Hindlimb muscle (tissue), 1 donor: ENCODE results near the gene EIF3D. TPM values are rescaled to one million over a fixed set of nuclear protein-coding genes. Genes with fewer than 3 reads are reported as not detected.
"Not testable (repeated sequence)": the region's sequence is repeated elsewhere in the genome, so short reads cannot be mapped to it uniquely, and the experiment has no call there.

Experiments used
- DNase-seq: peaks from one replicate; pipeline ENCODE4 v3.0.0-alpha.2; 2013
- polyA plus RNA-seq: library from polyadenylated mRNA; unstranded; fragments of 120-200 nt; gene quantifications from one replicate; pipeline ENCODE4 v1.2.1, GENCODE V29; 2013; ENCODE audit not compliant: insufficient read length

Gene EIF3D
- polyA plus RNA-seq, 1 donor = 184 TPM

DNA sequence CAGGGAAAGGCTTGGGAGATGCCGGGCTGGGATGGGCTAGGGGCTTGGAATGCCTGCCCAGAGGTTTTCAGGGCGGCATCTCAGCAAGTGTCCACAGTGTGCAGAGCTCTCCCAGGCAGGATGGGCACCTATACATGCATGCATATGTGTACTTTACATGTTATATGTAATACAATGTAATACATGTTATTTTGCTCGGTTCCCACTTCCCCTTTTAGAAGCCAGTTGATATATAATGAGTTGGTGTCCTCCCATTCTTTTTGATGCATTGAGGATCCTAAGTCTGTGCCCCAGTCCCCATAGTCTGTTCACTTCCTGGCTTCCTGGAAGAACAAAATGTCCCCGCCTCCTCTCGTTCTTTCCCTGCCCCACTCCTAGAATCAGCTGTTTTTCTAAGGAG is 20.1 kb upstream of the EIF3D start:
- no peak for DNase-seq

GRCh38 chr22:36548606-36549005 is 19.6 kb upstream of the EIF3D start:
- DNase-seq = no peak

DNA sequence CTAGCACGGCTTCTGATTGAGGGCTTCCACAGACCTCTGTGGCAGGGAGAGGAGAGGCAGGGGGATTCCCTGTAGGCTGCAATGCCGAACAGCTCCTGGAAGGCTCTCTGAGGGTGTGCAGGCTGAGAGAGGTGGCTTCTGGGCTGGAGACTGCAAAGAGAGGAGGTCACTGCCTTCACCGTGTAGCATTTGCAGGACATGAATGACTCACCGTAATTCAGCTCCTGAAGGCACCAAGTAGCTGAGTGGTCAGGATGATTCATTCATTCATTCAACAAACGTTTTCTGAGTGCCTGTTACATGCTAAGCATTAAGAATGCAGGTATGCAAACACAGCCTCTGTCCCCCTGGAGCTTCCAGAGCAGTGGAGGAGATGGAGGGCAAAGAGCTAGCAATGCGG is 18.0 kb upstream of the EIF3D start:
- no peak for DNase-seq

DNA sequence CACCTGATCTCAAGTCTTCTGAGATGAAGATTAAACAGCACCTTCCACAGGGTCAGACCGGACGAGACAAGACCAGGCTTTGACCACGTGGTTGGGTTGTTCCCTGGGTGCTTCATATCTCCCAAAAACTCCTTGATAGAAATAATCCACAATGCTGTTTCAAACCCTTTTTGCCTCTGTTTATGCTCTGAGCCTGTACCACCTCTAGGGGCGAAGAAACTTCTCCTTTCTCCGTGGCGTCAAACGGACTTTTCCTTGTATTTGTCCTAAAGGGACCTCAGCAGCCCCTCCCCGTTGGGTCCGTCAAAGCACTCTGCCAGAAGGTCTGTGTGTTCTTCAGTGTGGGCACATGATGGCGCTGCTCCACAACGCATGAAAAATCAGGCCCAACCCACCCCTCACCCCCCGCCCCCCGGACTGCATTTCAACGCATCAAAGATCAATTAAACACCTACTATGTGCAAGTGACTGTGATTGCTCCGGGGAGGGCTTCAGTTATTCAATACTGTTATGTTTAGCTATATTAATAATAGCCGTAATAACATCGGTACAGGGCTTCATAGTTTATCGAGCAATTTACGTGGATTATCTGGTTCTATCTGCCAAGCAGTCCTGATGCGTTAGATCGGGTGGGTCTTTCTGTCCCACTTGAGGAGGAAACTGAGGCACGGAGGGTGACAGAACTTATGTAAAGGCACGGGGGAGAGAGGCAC is 17.3 kb upstream of the EIF3D start:
- DNase-seq = peak; percentile 24

- DNase-seq = no peak
Measured at GRCh38 chr22:36544107-36544620, 15.2 kb upstream of the EIF3D start.

- no peak for DNase-seq
Measured at GRCh38 chr22:36541831-36542411, 13.0 kb upstream of the EIF3D start.

DNA sequence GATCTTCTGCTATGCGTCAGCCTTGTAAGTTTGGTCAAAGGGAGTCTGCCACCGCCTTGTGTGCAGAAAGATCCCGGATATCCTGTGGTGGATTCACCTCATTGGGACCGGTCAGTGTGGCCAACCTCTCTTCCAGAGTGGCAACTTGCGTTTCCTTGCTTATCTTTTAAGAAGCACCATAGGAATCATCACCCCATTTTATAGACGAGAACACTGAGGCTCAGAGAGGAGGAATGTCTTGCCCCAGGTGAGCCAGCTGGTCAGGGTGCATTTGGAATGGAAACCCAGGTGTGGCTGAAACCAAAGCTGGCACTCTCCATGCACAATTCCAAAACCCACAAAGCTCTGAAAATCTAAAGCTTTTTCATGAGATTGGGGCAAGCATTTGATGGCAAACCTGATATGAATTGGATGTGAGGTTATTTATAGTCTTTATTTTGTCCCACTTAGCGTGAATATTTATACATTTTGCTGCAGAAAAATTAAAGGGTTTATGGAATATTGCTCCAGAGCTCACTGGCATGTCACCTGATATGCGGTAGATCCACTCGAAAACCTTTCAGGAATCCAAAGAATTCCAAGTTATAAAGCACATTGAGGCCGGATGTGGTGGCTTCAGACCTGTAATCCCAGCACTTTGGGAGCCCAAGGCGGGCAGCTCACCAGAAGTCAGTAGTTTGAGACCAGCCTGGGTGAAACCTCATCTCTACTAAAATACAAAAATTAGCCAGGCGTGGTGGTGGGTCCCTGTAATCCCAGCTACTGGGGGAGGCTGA is 12.1 kb upstream of the EIF3D start:
- no peak for DNase-seq

GRCh38 chr22:36538529-36538928 is 9.6 kb upstream of the EIF3D start:
- no peak for DNase-seq

- no peak for DNase-seq
Measured at GRCh38 chr22:36536717-36537116, 7.8 kb upstream of the EIF3D start.

DNA sequence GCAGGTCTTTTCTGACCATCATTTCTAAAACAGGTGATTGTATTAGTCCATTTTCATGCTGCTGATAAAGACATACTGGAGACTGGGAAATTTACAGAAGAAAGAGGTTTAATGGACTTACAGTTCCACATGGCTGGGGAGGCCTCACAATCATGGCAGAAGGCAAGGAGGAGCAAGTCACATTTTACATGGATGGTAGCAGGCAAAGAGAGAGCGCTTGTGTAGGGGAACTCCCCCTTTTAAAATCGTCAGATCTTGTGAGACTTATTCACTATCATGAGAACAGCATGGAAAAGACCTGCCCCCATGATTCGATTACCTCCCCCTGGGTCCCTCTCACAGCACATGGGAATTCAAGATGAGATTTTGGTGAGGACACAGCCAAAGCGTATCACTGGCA is 4.4 kb upstream of the EIF3D start:
- DNase-seq = not testable (repeated sequence)

- DNase-seq = no peak
Measured at GRCh38 chr22:36532466-36532865, 3.5 kb upstream of the EIF3D start.

DNA sequence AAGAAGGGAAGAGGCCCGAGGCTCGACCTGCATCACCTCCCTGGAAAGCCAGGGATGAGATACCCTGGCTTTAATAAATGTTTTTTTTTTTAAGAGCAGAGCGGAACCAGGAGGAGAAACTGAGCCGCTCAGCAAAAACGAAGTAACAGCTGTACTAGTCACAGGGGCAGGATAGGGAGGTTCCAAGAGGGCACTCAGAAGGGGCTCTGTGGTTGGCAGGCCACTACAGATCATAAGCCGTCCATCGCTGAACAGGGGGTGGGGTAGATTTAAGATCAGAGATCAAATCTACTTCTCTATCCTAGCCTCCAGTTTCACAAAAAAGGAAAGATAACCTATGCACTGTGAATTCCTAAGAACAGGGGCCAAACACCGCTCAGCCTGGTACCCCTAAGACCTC is 625 bp downstream of the EIF3D start:
- DNase-seq = no peak

DNA sequence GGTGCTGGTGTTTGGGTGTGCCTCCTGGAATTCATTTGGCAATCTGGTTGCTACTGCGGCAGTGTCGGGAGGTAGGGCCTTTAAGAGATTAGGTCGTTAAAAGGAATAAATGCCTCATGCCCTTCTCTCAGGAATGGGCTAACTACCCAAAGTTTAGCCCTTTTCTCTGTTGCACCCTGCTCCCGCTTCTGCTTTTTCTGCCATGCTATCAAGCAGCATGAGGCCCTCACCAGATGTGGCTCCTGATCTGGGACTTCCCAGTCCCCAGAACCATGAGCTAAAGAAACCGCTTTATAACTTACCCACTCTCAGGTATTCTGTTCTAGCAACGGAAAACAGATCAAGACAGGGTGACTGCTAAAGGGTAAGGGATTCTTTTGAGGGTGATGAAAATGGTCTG is 6.3 kb downstream of the EIF3D start:
- DNase-seq = no peak

- no peak for DNase-seq
Measured at GRCh38 chr22:36520423-36520822, 8.5 kb downstream of the EIF3D start.

DNA sequence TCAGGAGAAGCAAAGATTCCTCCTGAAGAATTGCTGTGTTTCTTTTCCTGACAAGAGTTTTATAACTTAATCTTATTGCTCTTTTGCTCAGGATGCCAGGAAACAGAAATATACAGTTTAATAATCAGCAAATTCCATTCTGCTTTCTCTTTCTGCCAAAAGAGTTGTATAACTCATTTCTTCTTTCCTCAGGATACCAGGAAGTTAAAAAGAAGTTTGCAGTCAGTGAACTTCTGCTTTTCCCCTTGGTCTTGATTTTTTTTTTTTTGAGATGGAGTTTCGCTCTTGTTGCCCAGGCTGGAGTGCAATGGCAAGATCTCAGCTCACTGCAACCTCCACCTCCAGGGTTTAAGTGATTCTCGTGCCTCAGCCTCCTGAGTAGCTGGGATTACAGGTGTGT is 9.1 kb downstream of the EIF3D start:
- not testable (repeated sequence) for DNase-seq

DNA sequence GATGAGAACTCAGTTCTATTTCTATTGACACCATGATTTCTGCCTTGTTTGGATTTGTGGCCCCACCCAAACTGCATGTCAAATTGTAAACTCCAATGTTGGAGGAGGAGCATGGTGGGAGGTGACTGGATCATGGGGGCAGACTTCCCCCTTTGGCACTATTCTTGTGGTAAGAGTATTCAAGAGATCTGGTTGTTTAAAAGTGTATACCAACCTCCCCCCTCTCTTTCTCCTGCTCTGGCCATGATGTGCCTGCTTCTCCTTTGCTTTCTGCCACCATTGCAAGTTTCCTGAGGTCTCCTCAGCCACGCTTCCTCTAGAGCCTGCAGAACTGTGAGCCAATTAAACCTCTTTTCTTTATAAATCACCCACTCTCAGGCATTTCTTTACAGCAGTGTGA is 14.2 kb downstream of the EIF3D start:
- no peak for DNase-seq

- DNase-seq = no peak
Measured at GRCh38 chr22:36512991-36513390, 16.0 kb downstream of the EIF3D start.

DNA sequence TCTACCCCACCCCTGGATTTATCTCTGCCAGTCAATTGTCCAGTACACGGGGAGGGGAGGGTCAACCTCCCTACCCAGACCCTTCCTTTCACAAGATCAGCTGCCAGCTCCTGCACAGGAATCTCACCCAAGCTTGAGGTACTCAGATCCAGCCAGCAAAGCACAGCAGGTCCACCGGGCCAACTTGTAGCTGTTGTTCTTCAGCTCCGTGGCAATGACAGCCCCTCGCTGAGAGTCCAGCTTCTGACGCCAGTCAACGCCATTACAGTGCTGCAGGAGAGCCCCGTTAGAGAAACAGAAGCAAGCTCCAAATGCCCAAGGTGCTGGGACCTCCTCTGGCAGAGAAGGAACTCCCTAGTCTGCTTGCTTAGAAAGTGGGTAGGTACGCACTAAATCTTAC is 16.6 kb downstream of the EIF3D start:
- DNase-seq = no peak

DNA sequence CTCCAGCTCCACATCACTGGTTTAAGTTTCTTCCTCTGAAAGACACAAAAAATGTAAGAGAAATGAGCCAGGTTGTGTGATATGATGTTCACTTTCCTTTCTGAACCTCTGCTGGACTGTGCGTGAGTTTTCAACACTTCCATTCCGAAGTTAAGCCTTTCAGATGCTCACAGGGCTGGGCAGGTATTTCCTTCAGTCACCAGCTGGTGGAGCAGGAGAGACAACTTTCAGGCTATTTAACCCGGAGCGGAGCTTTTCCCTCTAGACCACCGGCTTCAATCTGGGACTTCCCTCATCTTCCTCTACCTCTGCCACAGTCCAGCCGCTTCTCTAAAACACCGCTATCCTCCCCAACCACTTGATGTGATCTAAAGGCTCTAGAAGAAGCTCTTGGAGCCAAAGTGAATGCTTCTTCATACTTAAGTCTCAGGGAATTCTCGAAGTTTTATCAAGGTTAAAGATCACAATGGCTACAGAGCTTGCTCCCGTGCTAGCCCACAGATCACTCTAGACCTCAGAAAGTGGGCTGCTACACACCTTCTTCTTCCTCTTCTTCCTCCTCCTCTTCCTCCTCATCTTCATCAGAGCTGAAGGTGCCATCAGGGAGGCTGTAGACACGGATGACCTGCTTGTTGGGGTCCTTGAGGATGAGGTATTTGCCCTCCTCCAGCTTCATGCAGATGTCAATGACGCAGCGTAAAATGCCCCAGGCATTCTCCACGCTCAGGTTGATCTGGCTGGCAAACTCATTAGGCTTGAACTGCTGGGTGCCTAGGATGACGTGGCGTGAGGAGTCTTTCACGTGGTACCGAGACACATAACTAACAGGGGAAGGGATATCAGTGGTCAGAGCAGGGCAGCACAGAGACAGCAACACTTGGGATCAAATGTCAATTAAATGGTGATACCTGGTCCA is 17.7 kb downstream of the EIF3D start:
- DNase-seq = no peak

DNA sequence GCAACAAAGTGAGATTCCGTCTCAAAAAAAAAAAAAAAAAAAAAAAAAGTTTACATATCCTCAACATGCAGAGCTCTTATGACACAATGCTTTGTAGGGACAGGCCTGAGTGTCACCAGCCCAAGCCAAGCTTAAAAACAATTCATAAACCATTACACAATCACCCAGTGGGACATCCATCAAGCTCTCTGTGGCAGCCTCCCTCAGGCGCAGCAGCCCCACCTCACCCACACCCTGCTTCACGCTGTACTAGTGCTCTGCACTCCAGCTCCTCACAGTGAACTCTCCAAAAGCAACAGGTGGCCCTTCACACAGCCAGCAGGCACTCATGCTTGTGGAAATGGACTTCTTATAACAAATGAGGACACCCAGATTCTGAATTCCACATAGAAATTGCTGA is 18.6 kb downstream of the EIF3D start:
- no peak for DNase-seq

DNA sequence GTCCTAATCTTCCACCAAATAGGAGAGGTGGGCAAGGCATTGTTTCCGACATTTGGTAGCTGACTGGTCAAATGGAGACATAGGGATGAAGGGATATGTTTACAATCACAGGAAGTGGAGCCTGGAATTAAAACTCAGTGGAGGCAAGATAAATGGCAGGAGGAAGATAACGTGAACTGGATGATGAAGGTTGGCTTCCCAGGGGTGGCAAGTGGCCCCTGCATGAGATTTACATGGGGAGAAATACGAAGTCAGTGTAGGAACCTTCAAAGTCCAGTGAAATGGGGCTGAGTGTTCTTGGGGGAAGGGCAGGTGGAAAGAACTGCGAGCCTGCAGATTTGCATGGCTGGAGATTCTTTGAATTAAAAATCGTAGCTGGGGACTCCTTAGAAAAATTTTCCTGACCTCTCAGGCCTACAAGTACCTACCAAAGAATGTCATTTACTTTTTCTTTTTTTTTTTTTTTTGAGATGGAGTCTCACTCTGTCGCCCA is 21.4 kb downstream of the EIF3D start:
- DNase-seq = no peak
